H1 (cell line): ENCODE measurements around the gene NGEF. TPM values are rescaled to one million over a fixed set of nuclear protein-coding genes. Genes with fewer than 3 reads are reported as not detected.

ENCODE experiments used
- ASH2L ChIP-seq: fragments of 200-600, 300-600 bp; sonication (generic); IDR thresholded peaks from one replicate; pipeline ENCODE4 v1.7.1; 2017; ENCODE audit warnings: low read length
- CHD7 ChIP-seq: fragments of 300-600 bp; sonication (generic); IDR thresholded peaks from 2 replicates; pipeline ENCODE4 v1.7.1; 2012; ENCODE audit warnings: low read length, moderate library complexity, mild to moderate bottlenecking, inconsistent platforms; ENCODE audit not compliant: insufficient replicate concordance
- CTBP2 ChIP-seq: IDR thresholded peaks from 2 replicates; pipeline ENCODE4 v1.7.0; 2011; ENCODE audit warnings: borderline replicate concordance, mild to moderate bottlenecking, moderate library complexity, mixed read lengths, low read length; ENCODE audit not compliant: insufficient read depth, insufficient read length
- HDAC6 ChIP-seq: IDR thresholded peaks from one replicate; pipeline ENCODE4 v1.7.1; 2012; ENCODE audit warnings: low read depth, mild to moderate bottlenecking, inconsistent platforms, low read length, moderate library complexity
- KDM4A ChIP-seq: IDR thresholded peaks from one replicate; pipeline ENCODE4 v1.7.1; 2012; ENCODE audit warnings: low read depth, mild to moderate bottlenecking, moderate library complexity, low read length, inconsistent platforms; ENCODE audit not compliant: severe bottlenecking
- YY1 ChIP-seq: IDR thresholded peaks from 2 replicates; pipeline ENCODE4 v1.6.1; 2011; ENCODE audit warnings: low read depth, mild to moderate bottlenecking, low read length
- polyA plus RNA-seq, 7 experiments: library from polyadenylated mRNA; depleted of rRNA in 3 of 7; stranded (reverse) in 5 of 7; unstranded in 2 of 7; fragments of >200 nt in 5 of 7; fragments of 200-250 nt in 2 of 7; gene quantifications; 1 replicate in 5 of 7; 2 replicates in 1 of 7; 4 replicates in 1 of 7; pipeline versions ENCODE4 v1.2.1 to v1.2.3, GENCODE V29; 2011 to 2013; ENCODE audit warnings: missing spikeins in 2 of 7, mixed read lengths in 2 of 7
- total RNA-seq: library from RNA; stranded (reverse); fragmentation: NEBNext Ultra II Directional; extraction: Animal tissue kit (Norgen Biotek cat#: 25700); gene quantifications from 2 replicates; pipeline ENCODE4 v1.2.1, GENCODE V29; 2021

NGEF gene
- total and polyA plus RNA-seq, 2 of the 8 experiments (the other 6 are each of a cell fraction or from before 2014, with no cell fraction given) = 2.7 to 3.2 TPM

GRCh38 chr2:232928551-232929302 is 84.3 kb downstream of the NGEF start (continued):
- TF ChIP-seq CHD7 = no peak
- TF ChIP-seq YY1 = no peak
- TF ChIP-seq ASH2L = peak; percentile 54
- peak; percentile 44 for TF ChIP-seq KDM4A
- peak; percentile 33 for TF ChIP-seq CTBP2
- TF ChIP-seq HDAC6 = no peak
